PFSK-1 (cell line): ENCODE measurements around the gene APELA.

Source experiments
- FOXP2 ChIP-seq: optimal IDR thresholded peaks from 2 replicates; pipeline ENCODE3; 2011; ENCODE audit warnings: borderline replicate concordance, control low read depth, inconsistent platforms; ENCODE audit not compliant: insufficient read depth; ENCODE audit errors: extremely low read length, extremely low read depth
- POLR2AphosphoS5 ChIP-seq: IDR thresholded peaks from 2 replicates; pipeline ENCODE4 v1.6.1; 2012; ENCODE audit warnings: low read depth, mild to moderate bottlenecking, control low read depth, low read length, moderate library complexity
- REST ChIP-seq, 2 experiments: IDR thresholded peaks; 2 replicates each; pipeline versions ENCODE4 v1.6.1 to v1.8.0; 2011 to 2012; ENCODE audit warnings: low read depth in 2 of 2, low read length in 2 of 2, control low read depth in 1 of 2, inconsistent platforms in 1 of 2, mild to moderate bottlenecking in 1 of 2, moderate library complexity in 1 of 2; ENCODE audit not compliant: insufficient read depth in 1 of 2
- SIN3A ChIP-seq: IDR thresholded peaks from 2 replicates; pipeline ENCODE4 v1.6.1; 2012; ENCODE audit warnings: mild to moderate bottlenecking, low read length, moderate library complexity, borderline replicate concordance; ENCODE audit not compliant: insufficient read depth
- TAF1 ChIP-seq: IDR thresholded peaks from 2 replicates; pipeline ENCODE4 v1.6.1; 2012; ENCODE audit warnings: low read length, control low read depth, borderline replicate concordance; ENCODE audit not compliant: insufficient read depth

The APELA gene

GRCh38 chr4:164874789-164875188, 2.2 kb upstream of the APELA start:
- TF ChIP-seq REST (IDR thresholded peaks at IDR 0.05; ENCODE audit: insufficient read depth in 1 of 2, low read depth in 2 of 2, low read length in 2 of 2) (no peak), TAF1 (no peak), POLR2AphosphoS5 (no peak), FOXP2 (no peak), SIN3A (no peak)

GRCh38 chr4:164880489-164881262, 3.7 kb downstream of the APELA start:
- TF ChIP-seq FOXP2 (no peak), POLR2AphosphoS5 (no peak), SIN3A (no peak), REST (IDR thresholded peaks at IDR 0.05; ENCODE audit: insufficient read depth in 1 of 2, low read depth in 2 of 2, low read length in 2 of 2) (no peak), TAF1 (no peak)

- TF ChIP-seq TAF1 (no peak), FOXP2 (no peak), REST (IDR thresholded peaks at IDR 0.05; ENCODE audit: insufficient read depth in 1 of 2, low read depth in 2 of 2, low read length in 2 of 2) (no peak), POLR2AphosphoS5 (no peak), SIN3A (no peak)
Observed at GRCh38 chr4:164888096-164888715, 11.2 kb downstream of the APELA start.

GRCh38 chr4:164890691-164891090, 13.7 kb downstream of the APELA start:
- no peak for TF ChIP-seq SIN3A
- no peak for TF ChIP-seq POLR2AphosphoS5
- TF ChIP-seq FOXP2, result no peak
- no peak for TF ChIP-seq REST (IDR thresholded peaks at IDR 0.05; ENCODE audit: insufficient read depth in 1 of 2, low read depth in 2 of 2, low read length in 2 of 2)
- no peak for TF ChIP-seq TAF1
